NCI-H345 (cell line): Measurements from ENCODE around the gene GPR157.
"Not testable (repeated sequence)": the region's sequence is repeated elsewhere in the genome, so short reads cannot be mapped to it uniquely, and the experiment has no call there.

ENCODE experiments used
- DNase-seq: peaks from one replicate; lab custom pipeline; 2025; lab: John Stamatoyannopoulos, UW

The GPR157 gene, protein sequence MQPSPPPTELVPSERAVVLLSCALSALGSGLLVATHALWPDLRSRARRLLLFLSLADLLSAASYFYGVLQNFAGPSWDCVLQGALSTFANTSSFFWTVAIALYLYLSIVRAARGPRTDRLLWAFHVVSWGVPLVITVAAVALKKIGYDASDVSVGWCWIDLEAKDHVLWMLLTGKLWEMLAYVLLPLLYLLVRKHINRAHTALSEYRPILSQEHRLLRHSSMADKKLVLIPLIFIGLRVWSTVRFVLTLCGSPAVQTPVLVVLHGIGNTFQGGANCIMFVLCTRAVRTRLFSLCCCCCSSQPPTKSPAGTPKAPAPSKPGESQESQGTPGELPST

DNA sequence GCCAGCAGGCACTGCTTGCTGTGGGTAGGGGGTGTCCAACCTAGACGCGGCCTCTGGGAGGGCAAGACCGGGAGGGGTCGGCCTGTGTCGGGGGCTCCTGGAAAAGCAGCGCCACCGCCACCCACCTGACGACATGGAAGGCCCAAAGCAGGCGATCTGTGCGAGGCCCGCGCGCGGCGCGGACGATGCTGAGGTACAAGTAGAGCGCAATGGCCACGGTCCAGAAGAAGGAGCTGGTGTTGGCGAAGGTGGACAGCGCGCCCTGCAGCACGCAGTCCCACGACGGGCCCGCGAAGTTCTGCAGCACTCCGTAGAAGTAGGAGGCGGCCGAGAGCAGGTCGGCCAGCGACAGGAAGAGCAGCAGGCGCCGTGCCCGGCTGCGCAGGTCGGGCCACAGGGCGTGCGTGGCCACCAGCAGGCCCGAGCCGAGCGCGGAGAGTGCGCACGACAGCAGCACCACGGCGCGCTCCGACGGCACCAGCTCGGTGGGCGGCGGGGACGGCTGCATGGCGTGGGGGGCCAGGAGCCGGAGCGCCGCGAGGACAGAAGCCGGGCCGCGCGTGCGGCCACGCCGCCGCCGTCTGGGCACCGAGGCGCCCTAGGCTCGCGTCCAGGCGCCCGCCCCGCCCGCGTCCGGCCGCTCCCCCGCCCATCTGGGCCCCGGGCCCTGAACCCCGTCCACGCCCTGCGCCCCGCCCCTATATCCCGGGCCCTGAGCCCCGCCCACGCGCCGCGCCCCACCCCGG lies at the start of gene GPR157:
TSS of gene GPR157 (minus strand) at position 583 of the 746 bp plus-strand sequence. CDS start at position 508, 75 bp downstream.
- peak; percentile 75 for DNase-seq

DNA sequence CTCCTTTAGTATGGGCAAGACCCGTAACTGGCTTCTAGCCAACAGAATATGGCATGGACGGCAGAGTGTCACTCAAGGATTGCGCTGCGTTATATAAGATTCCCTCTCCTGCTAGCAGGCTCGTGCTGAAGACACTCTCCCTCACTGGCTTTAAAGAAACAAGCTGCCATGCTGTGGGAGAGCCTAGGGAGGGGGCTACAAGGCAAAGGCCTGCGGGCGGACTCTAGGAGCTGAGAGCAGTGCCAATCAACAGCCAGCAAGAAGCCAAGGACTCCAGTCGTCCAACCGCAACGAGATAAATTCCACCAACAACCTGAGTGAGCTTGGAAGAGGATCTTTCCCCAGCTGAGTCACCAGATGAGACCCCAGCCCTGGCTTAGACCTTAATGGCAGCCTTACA lies 45.9 kb upstream of the GPR157 start:
- DNase-seq: no peak

DNA sequence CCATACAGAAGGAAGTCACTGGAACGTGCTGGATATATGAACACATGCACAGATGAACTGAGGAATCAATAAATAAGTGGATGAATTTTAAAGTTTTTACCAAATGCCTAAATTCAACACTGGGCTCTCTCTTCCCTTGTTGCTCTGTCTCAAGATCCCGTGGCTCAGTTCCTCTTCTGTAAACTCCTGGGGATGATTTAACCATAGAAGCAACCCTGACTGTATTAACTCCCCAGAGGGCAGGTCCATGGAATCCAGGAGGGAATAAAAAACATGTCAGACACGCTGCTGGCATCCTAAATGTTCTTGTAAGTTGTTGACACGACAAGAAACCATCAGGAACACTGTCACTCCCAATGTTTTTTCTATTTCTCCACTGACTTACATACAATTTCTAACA lies 45.3 kb upstream of the GPR157 start:
- DNase-seq: no peak

DNA sequence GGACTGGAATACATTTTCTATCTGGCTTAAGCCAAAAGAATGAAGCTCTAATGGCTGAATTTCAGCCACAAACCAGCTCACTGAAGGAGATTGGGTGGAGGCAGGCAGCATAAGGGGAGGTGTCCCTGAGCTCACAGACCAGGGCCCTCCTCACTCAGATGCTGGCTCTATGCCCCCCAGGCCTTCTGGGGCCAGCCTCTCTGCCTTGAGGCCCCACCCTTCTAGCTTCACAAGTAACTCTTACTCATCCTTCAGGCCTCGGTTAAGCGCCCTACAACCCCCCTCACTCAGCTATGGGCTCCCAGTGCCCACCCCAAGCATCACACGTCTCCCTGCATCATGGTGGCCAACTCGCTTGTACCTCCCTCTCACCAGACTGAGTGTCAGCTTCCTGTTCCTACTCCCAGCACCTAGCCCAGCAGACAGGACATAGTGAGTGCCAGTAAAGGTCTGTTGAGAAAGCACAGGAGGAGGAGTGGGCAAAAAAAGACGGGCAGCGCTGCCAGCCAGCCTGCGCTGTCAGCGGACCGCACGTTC lies 40.8 kb upstream of the GPR157 start:
- no peak for DNase-seq

DNA sequence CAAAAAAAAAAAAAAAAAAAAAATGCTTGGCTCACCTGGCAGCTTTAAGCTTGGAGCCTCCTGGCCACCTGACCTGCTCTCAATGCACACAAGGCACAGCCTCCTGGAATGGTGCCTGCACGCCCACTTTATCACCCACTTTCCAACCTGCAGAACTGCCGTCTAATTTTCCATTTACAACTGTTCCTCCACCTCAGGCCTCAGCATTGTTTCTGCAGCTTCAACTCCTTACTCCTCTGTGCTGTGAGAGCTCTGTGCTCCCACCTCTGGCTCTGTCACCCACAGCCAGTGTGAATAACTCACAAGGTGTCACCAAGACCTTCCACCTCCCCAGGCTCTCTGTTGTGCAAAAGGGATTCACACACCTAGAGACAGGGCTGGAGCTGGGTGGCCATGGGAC lies 38.7 kb upstream of the GPR157 start:
- no peak for DNase-seq

GRCh38 chr1:9166289-9167235 lies 37.7 kb upstream of the GPR157 start:
- DNase-seq: no peak

GRCh38 chr1:9165396-9165795 lies 36.5 kb upstream of the GPR157 start:
- DNase-seq: no peak

- no peak for DNase-seq
Measured at GRCh38 chr1:9164919-9165318, 36.0 kb upstream of the GPR157 start.

- DNase-seq: no peak
Measured at GRCh38 chr1:9164532-9164900, 35.6 kb upstream of the GPR157 start.

DNA sequence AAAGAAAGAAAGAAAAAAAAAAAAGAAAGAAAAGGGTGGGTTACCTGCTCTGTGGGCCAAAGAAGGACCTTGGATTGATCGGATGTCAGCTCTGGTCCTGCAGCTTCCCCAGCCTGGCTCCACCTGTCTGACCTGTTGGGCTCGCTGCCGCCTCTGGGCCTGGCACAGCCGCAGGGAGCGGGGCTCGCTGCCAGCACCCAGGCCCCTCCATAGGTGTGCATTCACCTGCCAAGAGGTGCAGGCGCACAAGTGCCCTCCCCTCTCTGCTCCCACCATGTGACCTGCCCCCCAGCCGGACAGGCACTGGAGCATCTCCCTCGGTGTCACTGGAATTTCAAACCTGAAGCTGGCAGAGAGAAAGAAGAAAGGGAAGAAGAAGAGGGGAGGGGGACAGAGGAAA lies 33.1 kb upstream of the GPR157 start:
- DNase-seq: no peak

- DNase-seq: no peak
Measured at GRCh38 chr1:9161342-9161741, 32.4 kb upstream of the GPR157 start.

DNA sequence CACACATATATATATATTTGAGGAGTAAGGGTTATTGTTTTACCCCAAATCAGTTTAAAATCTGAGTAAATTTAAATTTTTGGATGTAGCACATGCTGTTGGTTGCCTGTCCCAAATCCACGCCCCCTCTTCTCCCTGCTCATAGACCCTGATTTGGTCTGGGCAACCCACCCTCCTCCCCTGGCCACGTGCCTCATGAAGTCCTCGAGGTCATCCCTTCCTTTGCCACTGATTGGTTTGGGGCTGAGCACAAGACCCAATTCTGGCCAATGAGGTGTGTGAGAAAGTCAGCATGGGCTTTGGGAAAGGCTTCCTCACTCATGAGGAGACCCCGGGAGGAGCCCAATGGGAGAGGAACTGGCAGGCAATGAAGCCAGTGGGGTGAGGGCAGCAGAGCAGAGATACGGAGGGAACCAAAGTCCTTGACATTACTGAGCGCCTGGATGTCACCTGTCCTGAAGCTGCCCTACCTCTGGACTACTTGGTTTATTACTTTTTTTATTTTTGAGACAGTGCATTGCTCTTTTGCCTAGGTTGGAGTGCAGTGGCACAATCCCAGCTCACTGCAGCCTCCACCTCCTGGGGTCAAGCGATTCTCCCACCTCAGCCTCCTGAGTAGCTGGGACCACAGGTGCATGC lies 31.3 kb upstream of the GPR157 start:
- no peak for DNase-seq

- no peak for DNase-seq
Measured at GRCh38 chr1:9155879-9156278, 27.0 kb upstream of the GPR157 start.

DNA sequence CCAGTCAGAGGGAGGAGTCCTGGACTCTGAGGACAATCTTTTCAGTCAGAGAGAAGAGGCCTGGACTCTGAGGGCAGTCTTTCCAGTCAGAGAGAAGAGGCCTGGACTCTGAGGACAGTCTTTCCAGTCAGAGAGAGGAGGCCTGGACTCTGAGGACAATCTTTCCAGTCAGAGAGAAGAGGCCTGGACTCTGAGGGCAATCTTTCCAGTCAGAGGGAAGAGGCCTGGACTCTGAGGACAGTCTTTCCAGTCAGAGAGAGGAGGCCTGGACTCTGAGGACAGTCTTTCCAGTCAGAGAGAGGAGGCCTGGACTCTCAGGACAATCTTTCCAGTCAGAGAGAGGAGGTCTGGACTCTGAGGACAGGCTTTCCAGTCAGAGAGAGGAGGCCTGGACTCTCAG lies 26.5 kb upstream of the GPR157 start:
- not testable (repeated sequence) for DNase-seq

GRCh38 chr1:9153152-9153551 lies 24.2 kb upstream of the GPR157 start:
- no peak for DNase-seq

DNA sequence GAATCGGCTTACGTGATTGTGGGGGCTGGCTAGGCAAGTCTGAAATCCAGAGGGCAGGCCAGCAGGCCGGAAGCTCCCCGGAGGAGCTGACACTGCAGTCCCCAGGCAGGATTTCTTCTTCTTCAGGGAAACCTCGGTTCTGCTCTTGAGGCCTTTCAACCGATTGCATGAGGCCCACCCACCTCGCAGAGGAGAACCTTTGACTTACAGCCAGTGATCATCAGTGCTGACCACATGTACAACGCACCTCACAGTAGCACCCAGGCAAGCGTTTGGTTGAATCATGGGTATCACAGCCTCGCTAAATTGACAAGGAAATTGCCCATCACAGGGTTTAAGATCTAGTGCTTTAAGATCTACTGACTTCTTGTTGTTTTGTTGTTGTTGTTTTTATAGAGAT lies 23.6 kb upstream of the GPR157 start:
- no peak for DNase-seq

DNA sequence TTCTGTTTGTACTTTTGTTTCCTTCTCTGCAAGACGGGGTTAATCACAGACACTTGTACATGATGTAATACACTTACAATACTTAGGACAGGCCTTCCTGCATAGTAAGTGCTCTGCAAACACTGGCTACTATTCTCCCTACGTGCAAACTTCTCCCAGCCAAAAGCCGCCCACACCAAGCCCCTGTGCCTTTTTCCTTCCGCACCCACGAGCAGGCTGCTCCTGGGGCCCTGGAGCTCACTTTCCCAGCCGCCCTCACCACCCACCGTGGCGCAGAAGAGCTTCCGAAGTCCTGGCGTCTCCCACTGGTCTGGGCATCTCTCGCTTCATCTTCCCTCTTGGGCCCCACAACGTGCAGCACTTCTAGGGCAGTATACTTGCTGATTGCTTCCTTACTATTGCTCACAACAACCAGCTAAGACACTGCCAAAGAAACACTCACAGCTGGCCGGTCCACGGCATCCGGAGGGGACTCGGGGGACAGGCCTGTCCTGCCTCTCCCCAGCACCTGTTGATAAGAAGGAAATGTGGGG lies 22.5 kb upstream of the GPR157 start:
- no peak for DNase-seq

DNA sequence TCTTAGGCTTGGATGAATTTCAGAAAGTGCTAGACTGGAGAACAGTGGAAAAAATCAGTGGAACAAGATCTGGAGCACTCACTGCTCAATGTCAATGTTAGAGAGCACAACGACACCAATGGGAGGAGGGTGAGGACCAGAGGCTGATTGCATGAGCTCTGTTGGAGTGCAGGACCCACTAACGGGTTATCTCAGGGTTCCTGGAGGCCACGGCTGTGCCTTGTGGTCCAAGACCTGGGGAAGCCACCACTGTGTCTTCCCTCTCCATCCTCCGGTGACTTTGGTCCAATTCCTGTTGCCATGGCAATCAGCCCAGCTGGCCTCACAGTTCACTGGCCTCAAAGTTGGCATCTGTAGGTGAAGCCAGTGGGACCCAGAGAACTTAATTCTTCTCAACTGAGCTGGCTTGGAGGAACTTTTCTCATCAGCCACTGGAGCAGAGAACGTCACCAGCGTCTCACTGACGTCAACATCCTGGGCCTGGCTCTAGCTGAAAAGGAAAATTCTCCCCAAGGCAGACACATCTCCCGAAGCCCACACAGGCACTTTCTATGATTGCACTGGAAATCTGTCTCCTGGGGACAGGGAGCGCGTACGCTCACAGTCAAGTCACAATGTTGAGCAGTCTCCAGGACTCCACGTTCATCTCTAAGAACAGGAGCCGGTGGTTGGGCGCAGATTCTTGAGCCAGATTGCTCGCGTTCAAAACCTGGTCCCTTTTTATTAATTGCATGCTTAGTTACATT lies 21.9 kb upstream of the GPR157 start:
- DNase-seq: no peak

- no peak for DNase-seq
Measured at GRCh38 chr1:9149837-9150581, 21.1 kb upstream of the GPR157 start.

DNA sequence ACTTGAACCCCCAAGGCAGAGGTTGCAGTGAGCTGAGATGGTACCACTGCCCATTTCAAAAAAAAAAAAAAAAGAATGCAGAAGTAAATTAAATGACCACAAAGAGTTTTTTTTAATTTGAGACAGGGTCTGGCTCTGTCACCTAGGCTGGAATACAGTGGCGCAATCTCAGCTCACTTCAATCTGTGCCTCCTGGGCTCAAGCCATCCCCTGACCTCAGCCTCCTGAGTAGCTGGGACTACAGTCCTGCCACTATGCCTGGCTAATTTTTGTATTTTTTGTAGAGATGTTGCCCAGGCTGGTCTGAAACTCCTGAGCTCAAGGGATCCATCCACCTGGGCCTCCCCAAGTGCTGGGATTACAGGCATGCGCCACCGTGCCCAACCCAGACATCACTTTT lies 20.2 kb upstream of the GPR157 start:
- no peak for DNase-seq
